Skeletal muscle cell (primary cell): ENCODE data around the gene KRT13.

ENCODE experiments used
- DNase-seq: peaks from one replicate; pipeline ENCODE4 v3.0.0-alpha.2; 2010; ENCODE audit warnings: low read depth
- H3K4me3 ChIP-seq: 2 replicates; pipeline ENCODE4 v1.5.1; 2011; ENCODE audit warnings: low read depth, mild to moderate bottlenecking, control low read depth, low read length, moderate library complexity

The KRT13 gene

GRCh38 chr17:41539071-41539492 is 33.7 kb upstream of the KRT13 start:
- no peak for DNase-seq
- H3K4me3 ChIP-seq = no peak overlapping the region

- H3K4me3 ChIP-seq = no peak overlapping the region
- no peak for DNase-seq
Measured at GRCh38 chr17:41538565-41538991, 33.2 kb upstream of the KRT13 start.

GRCh38 chr17:41537990-41538389 is 32.6 kb upstream of the KRT13 start:
- DNase-seq = no peak
- no peak overlapping the region for H3K4me3 ChIP-seq

DNA sequence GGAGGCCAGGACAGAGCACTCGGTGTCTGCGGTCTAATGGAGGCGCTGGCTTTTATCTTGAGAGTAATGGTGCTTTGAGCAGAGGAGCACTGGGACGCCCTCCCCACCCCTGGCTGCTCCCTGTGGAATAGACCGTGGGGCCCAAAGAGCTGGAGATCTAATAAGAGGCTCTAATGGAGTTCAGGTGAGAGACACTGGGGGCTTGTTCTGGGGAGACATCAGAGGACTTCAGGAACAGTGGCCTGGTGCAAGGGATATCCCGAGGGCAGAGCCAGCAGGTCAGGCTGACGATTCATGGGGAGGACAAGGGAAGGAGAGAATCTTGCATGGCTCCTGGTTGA is 32.2 kb upstream of the KRT13 start:
- DNase-seq = no peak
- H3K4me3 ChIP-seq = no peak overlapping the region

- DNase-seq = no peak
- H3K4me3 ChIP-seq = no peak overlapping the region
Measured at GRCh38 chr17:41536741-41537613, 31.6 kb upstream of the KRT13 start.

DNA sequence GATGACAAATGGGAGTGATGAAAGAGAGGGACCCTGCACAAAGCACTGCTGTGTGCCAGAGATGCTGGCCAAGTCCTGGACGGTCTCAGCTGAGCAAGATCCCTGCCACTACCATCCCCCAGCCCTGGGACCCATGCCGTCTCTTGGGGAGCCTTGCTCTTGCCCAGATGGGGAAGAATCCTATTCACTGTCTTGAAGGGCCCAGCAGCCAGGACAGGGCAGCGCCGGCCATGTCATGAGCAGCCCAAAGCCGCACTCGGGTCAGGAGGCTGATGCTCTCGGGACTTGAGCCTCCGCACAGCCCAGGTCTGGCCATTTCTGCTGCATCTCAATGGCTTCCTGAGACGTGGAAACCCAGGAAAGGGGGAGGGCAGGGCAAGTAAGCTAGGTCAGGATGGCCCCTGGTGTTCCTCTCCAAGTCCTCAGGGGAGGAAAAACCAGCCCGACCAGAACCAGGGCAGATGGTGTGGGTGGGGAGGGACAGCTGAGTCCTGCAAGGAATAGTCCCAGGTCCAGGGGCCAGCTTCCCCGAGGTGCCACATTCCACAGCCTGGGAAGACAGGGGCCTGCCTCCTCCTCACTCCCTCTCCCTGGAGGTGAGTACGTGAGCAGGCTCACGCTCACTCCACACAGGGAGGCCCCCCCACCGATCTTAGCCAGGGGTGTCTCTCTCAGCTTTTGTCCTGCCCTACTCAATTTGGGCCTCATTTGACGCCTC is 30.5 kb upstream of the KRT13 start:
- no peak overlapping the region for H3K4me3 ChIP-seq
- no peak for DNase-seq

GRCh38 chr17:41534899-41535546 is 29.6 kb upstream of the KRT13 start:
- H3K4me3 ChIP-seq = no peak overlapping the region
- no peak for DNase-seq

DNA sequence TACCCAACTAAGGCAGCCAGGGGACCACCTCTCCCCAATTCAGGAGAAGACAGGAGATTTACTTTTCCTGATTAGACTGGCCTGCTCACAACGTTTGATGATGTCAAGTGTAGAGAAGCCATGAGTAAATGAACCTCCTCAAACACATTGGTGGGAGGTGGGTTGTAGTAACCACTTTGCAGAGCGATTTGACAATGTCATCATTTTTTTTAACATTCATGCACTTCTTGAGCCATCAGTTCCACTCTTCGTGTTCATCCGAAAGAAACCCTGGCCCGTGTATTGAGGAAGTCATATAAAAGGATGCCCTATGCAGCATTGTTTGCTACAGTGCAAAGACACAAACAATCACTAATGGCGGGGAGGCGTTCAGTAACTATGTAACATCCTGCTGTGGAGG is 28.2 kb upstream of the KRT13 start:
- no peak for DNase-seq
- H3K4me3 ChIP-seq = no peak overlapping the region

DNA sequence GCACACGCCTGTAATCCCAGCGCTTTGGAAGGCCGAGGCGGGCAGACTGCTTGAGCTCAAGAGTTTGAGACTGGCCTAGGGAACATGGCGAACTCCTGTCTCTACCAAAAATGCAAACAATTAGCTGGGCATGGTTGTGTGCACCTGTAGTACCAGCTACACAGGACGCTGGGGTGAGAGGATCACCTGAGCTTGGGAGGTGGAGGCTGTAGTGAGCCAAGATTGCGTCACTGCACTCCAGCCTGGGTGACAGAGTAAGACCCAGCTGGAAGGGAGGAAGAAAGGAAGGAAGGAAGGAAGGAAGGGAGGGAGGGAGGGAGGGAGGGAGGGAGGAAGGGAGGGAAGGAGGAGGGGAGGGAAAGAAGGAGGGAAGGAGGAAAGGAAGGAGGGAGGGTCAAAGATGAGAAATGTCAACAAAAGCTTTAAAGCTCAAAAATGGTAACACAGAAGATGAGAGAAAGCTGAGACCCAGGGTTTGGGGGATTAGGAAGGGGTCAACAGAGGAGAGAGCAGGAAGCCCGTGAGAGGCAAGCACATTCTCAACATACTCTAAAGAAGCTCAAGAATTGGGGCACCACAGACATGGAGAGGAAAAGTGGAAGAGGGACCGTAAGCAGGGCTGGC is 27.6 kb upstream of the KRT13 start:
- H3K4me3 ChIP-seq = no peak overlapping the region
- DNase-seq = no peak

DNA sequence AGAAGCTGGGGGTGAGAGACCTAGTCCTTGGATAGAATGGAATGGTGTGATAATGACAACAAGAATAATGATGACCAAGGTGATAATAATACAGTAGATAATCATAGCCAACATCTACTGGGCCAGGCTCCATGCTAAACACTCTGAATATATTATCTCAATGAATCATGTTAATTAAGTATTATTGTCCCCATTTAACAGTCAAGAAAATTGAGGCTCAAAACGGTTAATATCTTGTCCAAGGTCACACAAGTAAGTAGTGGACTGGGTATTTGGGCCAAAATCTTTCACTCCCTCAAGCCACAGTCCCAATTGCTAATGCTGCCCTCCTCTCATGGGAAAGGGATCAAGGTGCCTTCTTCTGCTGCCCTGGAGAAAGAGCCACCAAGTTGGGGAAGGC is 26.6 kb upstream of the KRT13 start:
- no peak for DNase-seq

DNA sequence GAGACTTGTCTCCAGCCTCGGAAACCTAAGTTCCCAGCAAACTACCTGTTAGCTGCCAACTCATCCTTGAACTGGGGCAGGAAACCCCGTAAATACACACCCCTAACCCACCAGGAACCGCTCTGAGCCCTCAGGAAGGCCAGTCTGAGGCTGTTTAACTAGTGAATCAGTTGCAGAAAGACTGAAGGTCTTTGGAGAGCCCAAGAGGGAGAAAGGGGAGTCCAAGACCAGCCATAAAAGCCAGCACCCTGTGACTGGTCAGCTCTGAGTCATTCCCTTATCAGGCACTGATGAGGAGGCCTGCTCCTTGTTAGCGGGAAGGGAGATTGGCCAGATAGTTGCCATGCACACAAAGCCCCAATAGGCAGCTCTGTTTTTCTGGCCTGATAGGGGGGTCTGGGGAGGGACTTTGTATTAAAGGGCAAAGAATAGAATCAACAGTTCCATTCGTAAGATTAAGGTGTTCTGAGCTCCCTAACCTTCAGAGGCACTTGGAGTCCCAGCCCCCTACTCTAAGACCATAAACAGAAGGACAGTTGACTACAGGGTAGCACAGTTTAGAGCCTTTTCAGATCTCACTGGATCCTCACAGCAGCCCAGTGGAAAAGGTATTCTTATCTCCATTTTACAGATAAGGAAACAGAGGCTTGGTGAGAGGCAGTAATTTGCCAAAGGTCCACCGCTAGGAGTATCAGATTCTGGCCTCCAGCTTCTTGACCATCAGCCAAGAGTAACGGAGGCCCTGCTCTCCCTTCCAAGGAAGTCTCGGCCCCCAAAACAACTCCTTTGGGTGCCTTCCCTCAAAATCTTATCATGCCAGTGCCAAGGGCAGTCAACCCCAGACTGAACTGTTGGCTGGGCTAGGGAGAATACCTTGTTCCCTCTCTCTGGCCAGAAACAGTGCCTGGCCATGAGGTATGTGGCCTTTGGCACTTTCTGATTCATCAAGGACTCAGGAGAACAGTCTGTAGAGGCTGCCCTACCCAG is 24.9 kb upstream of the KRT13 start:
- H3K4me3 ChIP-seq = no peak overlapping the region
- DNase-seq = peak; percentile 31

More for the DNA sequence above, 26.6 kb upstream of the KRT13 start:
- H3K4me3 ChIP-seq = no peak overlapping the region

DNA sequence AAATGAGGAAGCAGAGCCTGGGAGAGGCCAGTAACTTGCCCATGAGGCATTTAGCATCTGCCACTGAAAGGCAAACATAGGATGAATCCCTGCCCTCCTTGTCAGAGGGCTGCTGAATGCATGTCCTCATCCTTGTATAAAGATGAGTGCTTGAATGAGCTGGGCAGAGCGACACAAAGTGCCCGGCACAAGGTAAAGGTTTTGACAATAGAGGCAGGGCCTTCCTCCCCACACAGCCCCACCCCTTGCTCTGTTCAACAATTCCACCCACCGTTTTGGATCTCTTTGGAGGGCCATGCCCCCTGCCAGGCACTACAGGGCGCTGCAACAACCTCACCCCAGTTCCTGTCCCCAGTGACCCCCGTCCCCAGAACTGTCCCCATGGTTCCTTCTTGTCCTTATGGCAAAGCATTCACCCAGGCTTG is 24.1 kb upstream of the KRT13 start:
- DNase-seq = no peak
- H3K4me3 ChIP-seq = no peak overlapping the region

GRCh38 chr17:41528959-41529353 is 23.5 kb upstream of the KRT13 start:
- no peak overlapping the region for H3K4me3 ChIP-seq
- DNase-seq = no peak

DNA sequence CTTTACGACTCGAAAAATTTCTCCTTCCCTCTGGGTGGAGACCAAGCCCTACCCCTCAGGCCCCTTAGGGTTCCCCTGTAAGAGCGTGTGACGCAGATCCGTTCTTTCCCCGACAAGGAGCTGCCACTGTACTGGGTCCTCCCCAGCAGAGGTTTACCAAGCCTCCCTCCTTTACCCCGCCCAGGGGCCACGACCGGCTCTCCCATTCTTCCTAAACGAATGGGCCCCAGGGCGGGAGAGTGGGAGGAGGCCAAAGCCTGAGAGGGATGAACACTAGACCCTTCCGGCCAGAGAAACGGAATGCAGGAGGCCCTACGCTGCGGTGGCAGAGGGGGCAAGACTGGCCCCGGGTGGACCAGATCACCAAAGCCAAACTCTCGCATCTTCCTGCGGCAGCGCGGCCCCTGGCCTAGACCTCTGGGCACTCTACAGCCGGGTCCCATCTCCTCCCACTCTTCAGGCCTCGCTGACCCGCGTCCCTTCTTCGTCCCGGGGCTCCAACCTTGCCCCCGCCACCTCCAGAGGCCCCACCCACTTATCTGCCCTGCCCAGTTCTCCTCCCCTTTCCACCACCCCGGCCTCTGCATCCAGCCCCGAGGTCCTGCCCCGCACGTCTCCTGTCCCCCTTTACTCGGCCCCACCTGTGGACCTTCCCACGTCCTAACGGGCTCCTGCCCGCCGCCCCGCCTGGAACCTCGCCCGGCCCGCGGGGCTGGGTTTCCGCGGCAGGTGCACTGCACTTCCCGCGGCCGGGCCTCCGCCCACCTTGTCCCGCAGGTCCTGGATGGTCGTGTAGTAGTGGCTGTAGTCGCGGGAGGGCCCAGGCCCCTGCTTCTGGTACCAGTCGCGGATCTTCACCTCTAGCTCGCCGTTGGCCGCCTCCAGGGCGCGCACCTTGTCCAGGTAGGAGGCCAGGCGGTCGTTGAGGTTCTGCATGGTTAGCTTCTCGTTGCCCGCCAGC is 21.9 kb upstream of the KRT13 start:
- peak overlapping the region; percentile 44 for H3K4me3 ChIP-seq
- no peak for DNase-seq

GRCh38 chr17:41524261-41524660 is 18.8 kb upstream of the KRT13 start:
- H3K4me3 ChIP-seq = no peak overlapping the region
- DNase-seq = no peak

DNA sequence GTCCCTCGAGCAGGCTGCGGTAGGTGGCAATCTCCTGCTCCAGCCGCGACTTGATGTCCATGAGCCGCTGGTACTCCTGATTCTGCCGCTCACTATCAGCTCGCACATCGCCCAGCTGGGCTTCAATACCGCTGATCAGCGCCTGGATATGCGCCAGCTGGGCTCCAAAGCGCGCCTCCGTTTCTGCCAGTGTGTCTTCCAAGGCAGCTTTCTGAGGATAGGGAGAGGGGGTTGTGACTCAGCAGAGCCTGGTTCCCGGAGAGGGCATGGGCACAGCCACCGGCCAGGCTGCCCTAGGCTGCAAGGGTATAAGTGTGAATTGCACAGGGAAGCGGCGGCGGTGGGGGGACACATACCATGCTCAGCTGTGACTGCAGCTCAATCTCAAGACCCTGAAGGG is 18.4 kb upstream of the KRT13 start:
- no peak for DNase-seq
- no peak overlapping the region for H3K4me3 ChIP-seq

- H3K4me3 ChIP-seq = no peak overlapping the region
- DNase-seq = no peak
Measured at GRCh38 chr17:41523225-41523593, 17.8 kb upstream of the KRT13 start.
